Measurements from ENCODE around the gene NFX1.

DNA sequence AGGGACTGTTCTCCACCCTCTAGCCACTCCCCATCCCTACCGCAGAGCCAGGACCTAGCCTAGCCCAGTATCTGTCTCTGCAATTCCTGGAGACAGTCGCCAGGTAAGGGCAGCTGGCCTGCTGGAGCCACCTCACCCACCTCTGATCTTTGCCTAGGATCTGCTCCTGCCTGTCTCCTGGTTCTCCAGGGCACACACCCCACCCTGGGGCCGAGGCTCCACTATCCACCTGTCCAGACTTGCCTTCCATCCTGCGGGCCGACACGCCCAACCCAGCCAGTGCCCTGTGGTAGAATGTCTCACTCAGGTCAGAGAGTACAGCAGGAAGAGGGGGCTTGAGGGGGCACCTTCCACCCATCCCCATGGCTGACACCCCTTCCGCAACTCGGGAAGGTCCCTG, 127.8 kb downstream of the NFX1 start:
- TF ChIP-seq, protein P1, sequence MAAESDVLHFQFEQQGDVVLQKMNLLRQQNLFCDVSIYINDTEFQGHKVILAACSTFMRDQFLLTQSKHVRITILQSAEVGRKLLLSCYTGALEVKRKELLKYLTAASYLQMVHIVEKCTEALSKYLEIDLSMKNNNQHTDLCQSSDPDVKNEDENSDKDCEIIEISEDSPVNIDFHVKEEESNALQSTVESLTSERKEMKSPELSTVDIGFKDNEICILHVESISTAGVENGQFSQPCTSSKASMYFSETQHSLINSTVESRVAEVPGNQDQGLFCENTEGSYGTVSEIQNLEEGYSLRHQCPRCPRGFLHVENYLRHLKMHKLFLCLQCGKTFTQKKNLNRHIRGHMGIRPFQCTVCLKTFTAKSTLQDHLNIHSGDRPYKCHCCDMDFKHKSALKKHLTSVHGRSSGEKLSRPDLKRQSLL (tag by site-specific recombination; IDR thresholded peaks at IDR 0.05), result no peak
- TF ChIP-seq, protein P2, sequence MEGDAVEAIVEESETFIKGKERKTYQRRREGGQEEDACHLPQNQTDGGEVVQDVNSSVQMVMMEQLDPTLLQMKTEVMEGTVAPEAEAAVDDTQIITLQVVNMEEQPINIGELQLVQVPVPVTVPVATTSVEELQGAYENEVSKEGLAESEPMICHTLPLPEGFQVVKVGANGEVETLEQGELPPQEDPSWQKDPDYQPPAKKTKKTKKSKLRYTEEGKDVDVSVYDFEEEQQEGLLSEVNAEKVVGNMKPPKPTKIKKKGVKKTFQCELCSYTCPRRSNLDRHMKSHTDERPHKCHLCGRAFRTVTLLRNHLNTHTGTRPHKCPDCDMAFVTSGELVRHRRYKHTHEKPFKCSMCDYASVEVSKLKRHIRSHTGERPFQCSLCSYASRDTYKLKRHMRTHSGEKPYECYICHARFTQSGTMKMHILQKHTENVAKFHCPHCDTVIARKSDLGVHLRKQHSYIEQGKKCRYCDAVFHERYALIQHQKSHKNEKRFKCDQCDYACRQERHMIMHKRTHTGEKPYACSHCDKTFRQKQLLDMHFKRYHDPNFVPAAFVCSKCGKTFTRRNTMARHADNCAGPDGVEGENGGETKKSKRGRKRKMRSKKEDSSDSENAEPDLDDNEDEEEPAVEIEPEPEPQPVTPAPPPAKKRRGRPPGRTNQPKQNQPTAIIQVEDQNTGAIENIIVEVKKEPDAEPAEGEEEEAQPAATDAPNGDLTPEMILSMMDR (tag by site-specific recombination; IDR thresholded peaks at IDR 0.05), result no peak
- TF ChIP-seq, protein P3, sequence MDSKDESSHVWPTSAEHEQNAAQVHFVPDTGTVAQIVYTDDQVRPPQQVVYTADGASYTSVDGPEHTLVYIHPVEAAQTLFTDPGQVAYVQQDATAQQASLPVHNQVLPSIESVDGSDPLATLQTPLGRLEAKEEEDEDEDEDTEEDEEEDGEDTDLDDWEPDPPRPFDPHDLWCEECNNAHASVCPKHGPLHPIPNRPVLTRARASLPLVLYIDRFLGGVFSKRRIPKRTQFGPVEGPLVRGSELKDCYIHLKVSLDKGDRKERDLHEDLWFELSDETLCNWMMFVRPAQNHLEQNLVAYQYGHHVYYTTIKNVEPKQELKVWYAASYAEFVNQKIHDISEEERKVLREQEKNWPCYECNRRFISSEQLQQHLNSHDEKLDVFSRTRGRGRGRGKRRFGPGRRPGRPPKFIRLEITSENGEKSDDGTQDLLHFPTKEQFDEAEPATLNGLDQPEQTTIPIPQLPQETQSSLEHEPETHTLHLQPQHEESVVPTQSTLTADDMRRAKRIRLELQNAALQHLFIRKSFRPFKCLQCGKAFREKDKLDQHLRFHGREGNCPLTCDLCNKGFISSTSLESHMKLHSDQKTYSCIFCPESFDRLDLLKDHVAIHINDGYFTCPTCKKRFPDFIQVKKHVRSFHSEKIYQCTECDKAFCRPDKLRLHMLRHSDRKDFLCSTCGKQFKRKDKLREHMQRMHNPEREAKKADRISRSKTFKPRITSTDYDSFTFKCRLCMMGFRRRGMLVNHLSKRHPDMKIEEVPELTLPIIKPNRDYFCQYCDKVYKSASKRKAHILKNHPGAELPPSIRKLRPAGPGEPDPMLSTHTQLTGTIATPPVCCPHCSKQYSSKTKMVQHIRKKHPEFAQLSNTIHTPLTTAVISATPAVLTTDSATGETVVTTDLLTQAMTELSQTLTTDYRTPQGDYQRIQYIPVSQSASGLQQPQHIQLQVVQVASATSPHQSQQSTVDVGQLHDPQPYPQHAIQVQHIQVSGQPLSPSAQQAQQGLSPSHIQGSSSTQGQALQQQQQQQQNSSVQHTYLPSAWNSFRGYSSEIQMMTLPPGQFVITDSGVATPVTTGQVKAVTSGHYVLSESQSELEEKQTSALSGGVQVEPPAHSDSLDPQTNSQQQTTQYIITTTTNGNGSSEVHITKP (tag by site-specific recombination; IDR thresholded peaks at IDR 0.05), result no peak
- TF ChIP-seq, protein P4, sequence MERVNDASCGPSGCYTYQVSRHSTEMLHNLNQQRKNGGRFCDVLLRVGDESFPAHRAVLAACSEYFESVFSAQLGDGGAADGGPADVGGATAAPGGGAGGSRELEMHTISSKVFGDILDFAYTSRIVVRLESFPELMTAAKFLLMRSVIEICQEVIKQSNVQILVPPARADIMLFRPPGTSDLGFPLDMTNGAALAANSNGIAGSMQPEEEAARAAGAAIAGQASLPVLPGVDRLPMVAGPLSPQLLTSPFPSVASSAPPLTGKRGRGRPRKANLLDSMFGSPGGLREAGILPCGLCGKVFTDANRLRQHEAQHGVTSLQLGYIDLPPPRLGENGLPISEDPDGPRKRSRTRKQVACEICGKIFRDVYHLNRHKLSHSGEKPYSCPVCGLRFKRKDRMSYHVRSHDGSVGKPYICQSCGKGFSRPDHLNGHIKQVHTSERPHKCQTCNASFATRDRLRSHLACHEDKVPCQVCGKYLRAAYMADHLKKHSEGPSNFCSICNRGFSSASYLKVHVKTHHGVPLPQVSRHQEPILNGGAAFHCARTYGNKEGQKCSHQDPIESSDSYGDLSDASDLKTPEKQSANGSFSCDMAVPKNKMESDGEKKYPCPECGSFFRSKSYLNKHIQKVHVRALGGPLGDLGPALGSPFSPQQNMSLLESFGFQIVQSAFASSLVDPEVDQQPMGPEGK (tag by site-specific recombination; IDR thresholded peaks at IDR 0.05), result no peak
- TF ChIP-seq ZNF221 (tag by site-specific recombination; IDR thresholded peaks at IDR 0.05; ENCODE audit: borderline replicate concordance) (no peak), ZNF426 (tag by site-specific recombination; IDR thresholded peaks at IDR 0.05) (no peak), ZNF423 (tag by site-specific recombination; IDR thresholded peaks at IDR 0.05) (no peak)
